HEK293 (cell line): Measurements from ENCODE around the gene C22orf39.

Experiments used
- BCL11B ChIP-seq: fragments of 450-650 bp; formaldehyde crosslinking; IDR thresholded peaks from 2 replicates; pipeline ENCODE4 v1.5.1; 2016; ENCODE audit warnings: low read depth, missing biosample characterization, missing genetic modification characterization
- PRDM1 ChIP-seq: fragments of 450-650 bp; formaldehyde crosslinking; IDR thresholded peaks from 2 replicates; pipeline ENCODE4; 2016; ENCODE audit warnings: missing biosample characterization, missing genetic modification characterization
- RBAK ChIP-seq: fragments of 450-650 bp; formaldehyde crosslinking; IDR thresholded peaks from 2 replicates; pipeline ENCODE4 v1.5.1; 2016; ENCODE audit warnings: missing biosample characterization, missing genetic modification characterization
- SP2 ChIP-seq: fragments of 450-650 bp; formaldehyde crosslinking; IDR thresholded peaks from 2 replicates; pipeline ENCODE4 v1.5.1; 2016; ENCODE audit warnings: missing biosample characterization, missing genetic modification characterization
- SP3 ChIP-seq: fragments of 450-650 bp; formaldehyde crosslinking; IDR thresholded peaks from 2 replicates; pipeline ENCODE4 v1.5.1; 2016; ENCODE audit warnings: missing biosample characterization, missing genetic modification characterization
- YY2 ChIP-seq: fragments of 450-650 bp; formaldehyde crosslinking; IDR thresholded peaks from 2 replicates; pipeline ENCODE4 v1.5.1; 2016; ENCODE audit warnings: missing biosample characterization, missing genetic modification characterization
- ZBTB1 ChIP-seq: fragments of 450-650 bp; formaldehyde crosslinking; IDR thresholded peaks from 2 replicates; pipeline ENCODE4 v1.5.1; 2016; ENCODE audit warnings: missing biosample characterization, missing genetic modification characterization
- ZBTB20 ChIP-seq: fragments of 450-650 bp; formaldehyde crosslinking; IDR thresholded peaks from 2 replicates; pipeline ENCODE4 v1.5.1; 2016; ENCODE audit warnings: missing biosample characterization, missing genetic modification characterization
- ZFHX2 ChIP-seq: fragments of 450-650 bp; formaldehyde crosslinking; conservative IDR thresholded peaks from 2 replicates; pipeline ENCODE4 v1.5.1; 2016; ENCODE audit warnings: missing biosample characterization, missing genetic modification characterization
- ZFP69B ChIP-seq: fragments of 450-650 bp; formaldehyde crosslinking; IDR thresholded peaks from 2 replicates; pipeline ENCODE4 v1.5.1; 2016; ENCODE audit warnings: missing biosample characterization, missing genetic modification characterization
- ZNF2 ChIP-seq: fragments of 450-650 bp; formaldehyde crosslinking; IDR thresholded peaks from 2 replicates; pipeline ENCODE4 v1.5.1; 2016; ENCODE audit warnings: missing biosample characterization, missing genetic modification characterization
- ZNF23 ChIP-seq: fragments of 450-650 bp; formaldehyde crosslinking; IDR thresholded peaks from 2 replicates; pipeline ENCODE4 v1.5.1; 2016; ENCODE audit warnings: missing biosample characterization, missing genetic modification characterization, borderline replicate concordance
- ZNF24 ChIP-seq: fragments of 450-650 bp; formaldehyde crosslinking; IDR thresholded peaks from 2 replicates; pipeline ENCODE4 v1.5.1; 2016; ENCODE audit warnings: missing biosample characterization, missing genetic modification characterization
- ZNF354C ChIP-seq: fragments of 450-650 bp; formaldehyde crosslinking; IDR thresholded peaks from 2 replicates; pipeline ENCODE4 v1.5.1; 2016; ENCODE audit warnings: missing biosample characterization, missing genetic modification characterization, low read depth, borderline replicate concordance
- ZNF404 ChIP-seq: fragments of 450-650 bp; formaldehyde crosslinking; IDR thresholded peaks from 2 replicates; pipeline ENCODE4 v1.5.1; 2017; ENCODE audit warnings: missing biosample characterization, missing genetic modification characterization
- ZNF510 ChIP-seq: fragments of 450-650 bp; formaldehyde crosslinking; IDR thresholded peaks from 2 replicates; pipeline ENCODE4 v1.5.1; 2018; ENCODE audit warnings: mild to moderate bottlenecking, missing genetic modification characterization, missing biosample characterization; ENCODE audit not compliant: insufficient replicate concordance
- ZNF530 ChIP-seq: fragments of 450-650 bp; formaldehyde crosslinking; IDR thresholded peaks from 2 replicates; pipeline ENCODE4 v1.5.1; 2016; ENCODE audit warnings: low read depth, missing biosample characterization, missing genetic modification characterization
- ZNF548 ChIP-seq: fragments of 450-650 bp; formaldehyde crosslinking; IDR thresholded peaks from 2 replicates; pipeline ENCODE4 v1.5.1; 2016; ENCODE audit warnings: missing biosample characterization, missing genetic modification characterization
- ZNF549 ChIP-seq: fragments of 450-650 bp; IDR thresholded peaks from 2 replicates; pipeline ENCODE4 v1.5.1; 2018; ENCODE audit warnings: missing biosample characterization, missing genetic modification characterization, mild to moderate bottlenecking, inconsistent platforms, moderate library complexity
- ZNF558 ChIP-seq: fragments of 450-650 bp; formaldehyde crosslinking; IDR thresholded peaks from 2 replicates; pipeline ENCODE4 v1.5.1; 2016; ENCODE audit warnings: missing biosample characterization, missing genetic modification characterization
- ZNF571 ChIP-seq: fragments of 450-650 bp; formaldehyde crosslinking; IDR thresholded peaks from 2 replicates; pipeline ENCODE4 v1.5.0; 2017; ENCODE audit warnings: missing biosample characterization, missing genetic modification characterization
- ZNF610 ChIP-seq: fragments of 450-650 bp; formaldehyde crosslinking; IDR thresholded peaks from 2 replicates; pipeline ENCODE4 v1.5.1; 2016; ENCODE audit warnings: missing biosample characterization, missing genetic modification characterization, borderline replicate concordance
- ZNF701 ChIP-seq: fragments of 450-650 bp; formaldehyde crosslinking; IDR thresholded peaks from 2 replicates; pipeline ENCODE4 v1.5.1; 2016; ENCODE audit warnings: missing biosample characterization, missing genetic modification characterization
- ZNF76 ChIP-seq: fragments of 450-650 bp; formaldehyde crosslinking; IDR thresholded peaks from 2 replicates; pipeline ENCODE4; 2016; ENCODE audit warnings: low read depth, missing biosample characterization, missing genetic modification characterization, borderline replicate concordance
- ZNF792 ChIP-seq: fragments of 450-650 bp; formaldehyde crosslinking; IDR thresholded peaks from 2 replicates; pipeline ENCODE4 v1.5.1; 2016; ENCODE audit warnings: missing biosample characterization, missing genetic modification characterization
- ZNF830 ChIP-seq: fragments of 450-650 bp; IDR thresholded peaks from 2 replicates; pipeline ENCODE4 v1.5.0; 2018; ENCODE audit warnings: missing biosample characterization, missing genetic modification characterization, low read depth, mild to moderate bottlenecking, moderate library complexity
- TF ChIP-seq, protein P1 (sequence below): fragments of 450-650 bp; formaldehyde crosslinking; IDR thresholded peaks from 2 replicates; pipeline ENCODE4 v1.5.1; 2016; ENCODE audit warnings: missing biosample characterization, missing genetic modification characterization
- TF ChIP-seq, protein P2 (sequence below): fragments of 450-650 bp; formaldehyde crosslinking; IDR thresholded peaks from 2 replicates; pipeline ENCODE4 v1.5.1; 2016; ENCODE audit warnings: missing biosample characterization, missing genetic modification characterization
- TF ChIP-seq, protein P3 (sequence below): fragments of 450-650 bp; formaldehyde crosslinking; IDR thresholded peaks from 2 replicates; pipeline ENCODE4 v1.5.1; 2016; ENCODE audit warnings: missing biosample characterization, missing genetic modification characterization
- TF ChIP-seq, protein P4 (sequence below): fragments of 450-650 bp; formaldehyde crosslinking; IDR thresholded peaks from 2 replicates; pipeline ENCODE4 v1.5.1; 2016; ENCODE audit warnings: missing biosample characterization, missing genetic modification characterization
- TF ChIP-seq, protein P5 (sequence below): fragments of 450-650 bp; formaldehyde crosslinking; IDR thresholded peaks from 2 replicates; pipeline ENCODE4 v1.5.1; 2016; ENCODE audit warnings: missing biosample characterization, missing genetic modification characterization

Gene C22orf39

DNA sequence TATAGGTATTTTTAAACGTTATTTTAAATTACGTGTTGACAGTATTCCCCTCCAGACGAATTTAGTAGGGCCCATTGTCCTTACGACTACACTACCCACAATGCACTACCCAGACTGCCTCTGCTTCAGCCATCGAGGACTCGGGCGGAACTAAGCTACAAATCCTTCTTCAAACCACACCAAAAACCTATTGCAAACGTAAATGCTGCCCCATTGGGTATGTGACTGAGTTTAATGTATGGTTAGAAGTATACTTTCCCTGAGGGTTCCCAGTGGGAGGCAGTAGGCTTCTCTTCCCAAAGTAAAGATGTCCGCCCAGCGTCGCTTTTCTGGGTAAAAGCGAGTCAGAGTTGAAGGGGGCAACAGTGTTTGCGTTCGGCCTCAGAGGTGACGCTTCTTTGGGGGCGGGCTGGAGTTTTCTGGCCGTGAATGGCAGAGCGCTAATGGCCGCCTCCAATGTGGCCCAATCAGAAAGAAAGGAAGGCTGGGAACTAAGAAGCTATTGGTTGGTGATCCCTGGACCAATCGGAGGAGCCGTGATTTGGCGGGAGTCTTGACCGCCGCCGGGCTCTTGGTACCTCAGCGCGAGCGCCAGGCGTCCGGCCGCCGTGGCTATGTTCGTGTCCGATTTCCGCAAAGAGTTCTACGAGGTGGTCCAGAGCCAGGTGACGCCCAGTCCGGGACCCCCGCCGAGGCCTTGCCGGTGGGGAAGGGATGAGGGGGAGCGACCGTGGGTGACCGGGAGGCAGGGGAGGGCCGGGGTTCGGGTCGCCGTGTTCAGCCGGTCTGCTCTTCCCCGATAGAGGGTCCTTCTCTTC lies 32.1 kb upstream of the C22orf39 start, which contains the start of gene CDC45 (continued):
- TF ChIP-seq, protein P1, sequence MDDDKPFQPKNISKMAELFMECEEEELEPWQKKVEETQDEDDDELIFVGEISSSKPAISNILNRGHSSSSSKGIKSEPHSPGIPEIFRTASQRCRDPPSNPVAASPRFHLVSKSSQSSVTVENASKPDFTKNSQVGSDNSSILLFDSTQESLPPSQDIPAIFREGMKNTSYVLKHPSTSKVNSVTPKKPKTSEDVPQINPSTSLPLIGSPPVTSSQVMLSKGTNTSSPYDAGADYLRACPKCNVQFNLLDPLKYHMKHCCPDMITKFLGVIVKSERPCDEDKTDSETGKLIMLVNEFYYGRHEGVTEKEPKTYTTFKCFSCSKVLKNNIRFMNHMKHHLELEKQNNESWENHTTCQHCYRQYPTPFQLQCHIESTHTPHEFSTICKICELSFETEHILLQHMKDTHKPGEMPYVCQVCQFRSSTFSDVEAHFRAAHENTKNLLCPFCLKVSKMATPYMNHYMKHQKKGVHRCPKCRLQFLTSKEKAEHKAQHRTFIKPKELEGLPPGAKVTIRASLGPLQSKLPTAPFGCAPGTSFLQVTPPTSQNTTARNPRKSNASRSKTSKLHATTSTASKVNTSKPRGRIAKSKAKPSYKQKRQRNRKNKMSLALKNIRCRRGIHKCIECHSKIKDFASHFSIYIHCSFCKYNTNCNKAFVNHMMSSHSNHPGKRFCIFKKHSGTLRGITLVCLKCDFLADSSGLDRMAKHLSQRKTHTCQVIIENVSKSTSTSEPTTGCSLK = no peak
- TF ChIP-seq ZNF701 (tag by site-specific recombination) = no peak
- TF ChIP-seq, protein P2, sequence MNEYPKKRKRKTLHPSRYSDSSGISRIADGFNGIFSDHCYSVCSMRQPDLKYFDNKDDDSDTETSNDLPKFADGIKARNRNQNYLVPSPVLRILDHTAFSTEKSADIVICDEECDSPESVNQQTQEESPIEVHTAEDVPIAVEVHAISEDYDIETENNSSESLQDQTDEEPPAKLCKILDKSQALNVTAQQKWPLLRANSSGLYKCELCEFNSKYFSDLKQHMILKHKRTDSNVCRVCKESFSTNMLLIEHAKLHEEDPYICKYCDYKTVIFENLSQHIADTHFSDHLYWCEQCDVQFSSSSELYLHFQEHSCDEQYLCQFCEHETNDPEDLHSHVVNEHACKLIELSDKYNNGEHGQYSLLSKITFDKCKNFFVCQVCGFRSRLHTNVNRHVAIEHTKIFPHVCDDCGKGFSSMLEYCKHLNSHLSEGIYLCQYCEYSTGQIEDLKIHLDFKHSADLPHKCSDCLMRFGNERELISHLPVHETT = peak; percentile 94
- TF ChIP-seq ZFP69B = 0 out of 2 replicates have a peak, but pooled peaks have one; percentile 26
- TF ChIP-seq ZNF23 (tag by site-specific recombination) = no peak
- no peak for TF ChIP-seq ZNF510 (tag by site-specific recombination)
- peak; percentile 27; the same call in 1 of the 2 replicates for TF ChIP-seq ZNF2 (tag by site-specific recombination)
- TF ChIP-seq, protein P3, sequence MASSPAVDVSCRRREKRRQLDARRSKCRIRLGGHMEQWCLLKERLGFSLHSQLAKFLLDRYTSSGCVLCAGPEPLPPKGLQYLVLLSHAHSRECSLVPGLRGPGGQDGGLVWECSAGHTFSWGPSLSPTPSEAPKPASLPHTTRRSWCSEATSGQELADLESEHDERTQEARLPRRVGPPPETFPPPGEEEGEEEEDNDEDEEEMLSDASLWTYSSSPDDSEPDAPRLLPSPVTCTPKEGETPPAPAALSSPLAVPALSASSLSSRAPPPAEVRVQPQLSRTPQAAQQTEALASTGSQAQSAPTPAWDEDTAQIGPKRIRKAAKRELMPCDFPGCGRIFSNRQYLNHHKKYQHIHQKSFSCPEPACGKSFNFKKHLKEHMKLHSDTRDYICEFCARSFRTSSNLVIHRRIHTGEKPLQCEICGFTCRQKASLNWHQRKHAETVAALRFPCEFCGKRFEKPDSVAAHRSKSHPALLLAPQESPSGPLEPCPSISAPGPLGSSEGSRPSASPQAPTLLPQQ (tag by site-specific recombination) = peak; percentile 59; the same call in 1 of the 2 replicates
- TF ChIP-seq ZNF610 (tag by site-specific recombination) = 0 out of 2 replicates have a peak, but pooled peaks have one; percentile 39
- no peak for TF ChIP-seq RBAK (tag by site-specific recombination)
- TF ChIP-seq, protein P4, sequence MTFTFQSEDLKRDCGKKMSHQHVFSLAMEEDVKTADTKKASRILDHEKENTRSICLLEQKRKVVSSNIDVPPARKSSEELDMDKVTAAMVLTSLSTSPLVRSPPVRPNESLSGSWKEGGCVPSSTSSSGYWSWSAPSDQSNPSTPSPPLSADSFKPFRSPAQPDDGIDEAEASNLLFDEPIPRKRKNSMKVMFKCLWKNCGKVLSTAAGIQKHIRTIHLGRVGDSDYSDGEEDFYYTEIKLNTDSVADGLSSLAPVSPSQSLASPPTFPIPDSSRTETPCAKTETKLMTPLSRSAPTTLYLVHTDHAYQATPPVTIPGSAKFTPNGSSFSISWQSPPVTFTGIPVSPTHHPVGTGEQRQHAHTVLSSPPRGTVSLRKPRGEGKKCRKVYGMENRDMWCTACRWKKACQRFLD (tag by site-specific recombination) = 0 out of 2 replicates have a peak, but pooled peaks have one; percentile 39
- TF ChIP-seq YY2 (tag by site-specific recombination) = peak; percentile 93
- no peak for TF ChIP-seq ZNF830 (tag by site-specific recombination)
- TF ChIP-seq ZNF24 (tag by site-specific recombination) = peak; percentile 67
- no peak for TF ChIP-seq ZNF354C (tag by site-specific recombination)
- TF ChIP-seq ZBTB20 (tag by site-specific recombination) = peak; percentile 84
- no peak for TF ChIP-seq PRDM1 (tag by site-specific recombination)
- TF ChIP-seq BCL11B (tag by site-specific recombination) = peak; percentile 34; the same call in 1 of the 2 replicates
- TF ChIP-seq ZNF530 (tag by site-specific recombination) = no peak
- peak; percentile 100 for TF ChIP-seq ZNF76 (tag by site-specific recombination)
- TF ChIP-seq ZNF549 = no peak
- TF ChIP-seq, protein P5, sequence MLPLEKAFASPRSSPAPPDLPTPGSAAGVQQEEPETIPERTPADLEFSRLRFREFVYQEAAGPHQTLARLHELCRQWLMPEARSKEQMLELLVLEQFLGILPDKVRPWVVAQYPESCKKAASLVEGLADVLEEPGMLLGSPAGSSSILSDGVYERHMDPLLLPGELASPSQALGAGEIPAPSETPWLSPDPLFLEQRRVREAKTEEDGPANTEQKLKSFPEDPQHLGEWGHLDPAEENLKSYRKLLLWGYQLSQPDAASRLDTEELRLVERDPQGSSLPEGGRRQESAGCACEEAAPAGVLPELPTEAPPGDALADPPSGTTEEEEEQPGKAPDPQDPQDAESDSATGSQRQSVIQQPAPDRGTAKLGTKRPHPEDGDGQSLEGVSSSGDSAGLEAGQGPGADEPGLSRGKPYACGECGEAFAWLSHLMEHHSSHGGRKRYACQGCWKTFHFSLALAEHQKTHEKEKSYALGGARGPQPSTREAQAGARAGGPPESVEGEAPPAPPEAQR (tag by site-specific recombination) = peak; percentile 20
- no peak for TF ChIP-seq ZBTB1 (tag by site-specific recombination)
- TF ChIP-seq ZFHX2 (tag by site-specific recombination) = 0 out of 2 replicates have a peak, but pooled peaks have one; percentile 10
- TF ChIP-seq SP2 (tag by site-specific recombination) = peak; percentile 95
- TF ChIP-seq SP3 (tag by site-specific recombination) = peak; percentile 96
- no peak for TF ChIP-seq ZNF404 (tag by site-specific recombination)
- TF ChIP-seq ZNF558 (tag by site-specific recombination) = peak; percentile 37; the same call in 1 of the 2 replicates
- no peak for TF ChIP-seq ZNF548 (tag by site-specific recombination)
- no peak for TF ChIP-seq ZNF792
- TF ChIP-seq ZNF571 (tag by site-specific recombination) = no peak
